ENCODE results near the gene NKX2-2. TPM values are rescaled to one million over a fixed set of nuclear protein-coding genes. Genes with fewer than 3 reads are reported as not detected.

Gene NKX2-2
- total and polyA plus RNA-seq, 2 of the 8 experiments (the other 6 are each of a cell fraction or from before 2014, with no cell fraction given) = not detected

GRCh38 chr20:21523895-21524294 lies 10.0 kb upstream of the NKX2-2 start:
- no peak for FAIRE-seq
- no peak overlapping the region for H2AFZ ChIP-seq (ENCODE audit: low read length)
- H3K4me3 ChIP-seq (ENCODE audit: extremely low read depth in 1 of 4, insufficient read depth in 2 of 4, low read depth in 3 of 4, low read length in 4 of 4) = peak overlapping the region in 1 of 4 experiments; percentile 59; a peak in 1 of 8 replicates
- ChIA-PET POLR2A (ENCODE audit: partially characterized antibody) (no interaction called here), CTCF (ENCODE audit: partially characterized antibody) (interaction anchor here (1.5 to 12.5 kb wide), 5 partner anchors 9 to 92 kb away, joined by 4 to 79 read pairs (median 5); no protein-coding TSS in a partner anchor)
- no peak overlapping the region for H3K56ac ChIP-seq (replicated peaks; ENCODE audit: insufficient read length, low read depth, low read length)
- peaks cover 12 to 28% (median 20%) of the 10 kb centered on the region in 4 experiments for H3K4me1 ChIP-seq (replicated peaks in 1 of 4; ENCODE audit: control insufficient read depth in 3 of 4, insufficient read depth in 4 of 4, low read length in 3 of 4)
- H3K18ac ChIP-seq (ENCODE audit: extremely low read depth, low read length) = no peak overlapping the region
- H2AK5ac ChIP-seq (ENCODE audit: low read depth, low read length) = no peak overlapping the region
- no peak overlapping the region for H4K8ac ChIP-seq (ENCODE audit: extremely low read depth, insufficient read depth, low read length)
- no peak overlapping the region for H2BK20ac ChIP-seq (ENCODE audit: low read length)
- H3K27ac ChIP-seq (ENCODE audit: low read depth, low read length) = no peak overlapping the region
- no peak for DNase-seq (ENCODE audit: low read depth in 1 of 2, low spot score in 2 of 2)
- no peak overlapping the region for H2BK5ac ChIP-seq (ENCODE audit: low read depth, low read length)
- H4K5ac ChIP-seq (ENCODE audit: insufficient read length, low read depth, low read length) = no peak overlapping the region
- H3K23me2 ChIP-seq (ENCODE audit: low read depth, low read length) = peaks cover 17% of the 10 kb centered on the region; the same call in 1 of the 2 replicates
- peak overlapping the region; percentile 87 to 94; a peak in 2 of 4 replicates for H3K4me2 ChIP-seq (ENCODE audit: insufficient read depth in 1 of 2, low read depth in 2 of 2, low read length in 2 of 2)
- H3K9ac ChIP-seq (replicated peaks in 1 of 4; ENCODE audit: extremely low read depth in 1 of 4, low read depth in 3 of 4, low read length in 3 of 4) = no peak overlapping the region
- peaks cover 67 to 85% (median 75%) of the 10 kb centered on the region in 4 experiments for H3K27me3 ChIP-seq (replicated peaks in 1 of 4; ENCODE audit: control insufficient read depth in 3 of 4, extremely low read depth in 1 of 4, insufficient read depth in 3 of 4, low read length in 3 of 4)
- no peak overlapping the region for H2BK15ac ChIP-seq (ENCODE audit: low read length)
- H2BK12ac ChIP-seq (ENCODE audit: low read depth, low read length) = no peak overlapping the region
- H3K23ac ChIP-seq (ENCODE audit: insufficient read length) = no peak overlapping the region
- peaks cover 9 to 10% of the 10 kb centered on the region in 2 experiments for H4K20me1 ChIP-seq (replicated peaks in 1 of 2; ENCODE audit: control insufficient read depth in 1 of 2, insufficient read depth in 2 of 2, low read length in 2 of 2)
- no peak overlapping the region for H2BK120ac ChIP-seq (replicated peaks; ENCODE audit: low read depth, low read length)
- peaks cover 0 to 6% (median 0%) of the 10 kb centered on the region in 4 experiments; a peak in 1 of 8 replicates for H3K36me3 ChIP-seq (ENCODE audit: control insufficient read depth in 2 of 4, insufficient read depth in 4 of 4, low read length in 3 of 4)
- no peak overlapping the region for H3K14ac ChIP-seq (ENCODE audit: insufficient read length)
- H3K79me1 ChIP-seq (ENCODE audit: low read depth, low read length) = no peaks in the 10 kb centered on the region
- WGBS, 2 experiments (ENCODE audit: extremely low coverage in 1 of 2, insufficient coverage in 1 of 2, insufficient read length in 1 of 2, insufficient replicate concordance in 2 of 2, low coverage in 1 of 2, low lambda C conversion rate in 2 of 2, missing lambda C conversion rate in 1 of 2) = 10% methylated on average over 2 of the region's 2 CpGs; no CpG with 5 or more reads in 1 of the 2 experiments
- no peaks in the 10 kb centered on the region for H3K79me2 ChIP-seq (ENCODE audit: control insufficient read depth in 1 of 2, insufficient read depth in 2 of 2, low read length in 2 of 2)
- H3K4ac ChIP-seq (replicated peaks; ENCODE audit: insufficient read length, low read depth, low read length) = no peak overlapping the region
- no peak overlapping the region for H4K91ac ChIP-seq (replicated peaks; ENCODE audit: insufficient read length, low read length)
- H3K9me3 ChIP-seq (ENCODE audit: insufficient read depth in 2 of 2, low read depth in 1 of 2, low read length in 1 of 2) = no peaks in the 10 kb centered on the region
- TF ChIP-seq KDM1A (IDR thresholded peaks at IDR 0.05; ENCODE audit: borderline replicate concordance, low read length) (no peak), NANOG (IDR thresholded peaks at IDR 0.05; ENCODE audit: insufficient read depth, low read depth, low read length, poor library complexity, severe bottlenecking) (no peak), FOSL1 (IDR thresholded peaks at IDR 0.05; ENCODE audit: insufficient read depth, low read depth, low read length) (no peak), CEBPB (IDR thresholded peaks at IDR 0.05; ENCODE audit: low read depth, low read length) (no peak), SP1 (IDR thresholded peaks at IDR 0.05; ENCODE audit: low read depth, low read length) (no peak), POLR2AphosphoS5 (IDR thresholded peaks at IDR 0.05; ENCODE audit: low read depth, low read length) (no peak), SIN3A (conservative IDR thresholded peaks at IDR 0.05 in 1 of 2, IDR thresholded peaks at IDR 0.05 in 1 of 2; ENCODE audit: low read depth in 1 of 2, low read length in 2 of 2) (no peak), SIX5 (IDR thresholded peaks at IDR 0.05; ENCODE audit: low read depth, low read length) (no peak), POLR2A (IDR thresholded peaks at IDR 0.05; ENCODE audit: control extremely low read depth in 1 of 2, low read depth in 2 of 2, low read length in 2 of 2) (no peak), YY1 (IDR thresholded peaks at IDR 0.05; ENCODE audit: low read depth, low read length) (no peak), HDAC2 (IDR thresholded peaks at IDR 0.05; ENCODE audit: borderline replicate concordance in 1 of 2, low read depth in 2 of 2, low read length in 2 of 2) (no peak), GTF2F1 (IDR thresholded peaks at IDR 0.05; ENCODE audit: borderline replicate concordance, low read depth, low read length) (no peak), SP4 (IDR thresholded peaks at IDR 0.05; ENCODE audit: low read length) (no peak), CREB1 (IDR thresholded peaks at IDR 0.05) (no peak), JUN (IDR thresholded peaks at IDR 0.05; ENCODE audit: low read depth, low read length) (no peak)
